HG03432 (cell line): ENCODE measurements around the gene PPP1R15B.
A peak's percentile ranks its signal among the peaks of the same experiment; 100 is the strongest.
"Not testable (repeated sequence)": the region's sequence is repeated elsewhere in the genome, so short reads cannot be mapped to it uniquely, and the experiment has no call there.

Experiments used
- ATAC-seq: cut with Tn5 transposase; IDR thresholded peaks from one replicate; pipeline ENCODE4 v1.9.1; 2021; ENCODE audit warnings: mild to moderate bottlenecking, moderate library complexity; ENCODE audit not compliant: unreplicated experiment

The PPP1R15B gene

GRCh38 chr1:204422061-204422705, 10.6 kb upstream of the PPP1R15B start:
- not testable (repeated sequence) for ATAC-seq

GRCh38 chr1:204421441-204421840, 9.8 kb upstream of the PPP1R15B start:
- no peak for ATAC-seq

- no peak for ATAC-seq
Measured at GRCh38 chr1:204420039-204421004, 8.7 kb upstream of the PPP1R15B start.

- ATAC-seq: no peak
Measured at GRCh38 chr1:204419064-204419403, 7.4 kb upstream of the PPP1R15B start.

- ATAC-seq: peak; percentile 44
Measured at GRCh38 chr1:204418174-204419063, 6.8 kb upstream of the PPP1R15B start.

GRCh38 chr1:204417074-204417997, 5.7 kb upstream of the PPP1R15B start:
- no peak for ATAC-seq

GRCh38 chr1:204416589-204417073, 5.0 kb upstream of the PPP1R15B start:
- ATAC-seq: no peak

GRCh38 chr1:204415351-204415750, 3.7 kb upstream of the PPP1R15B start:
- ATAC-seq: no peak

- no peak for ATAC-seq
Measured at GRCh38 chr1:204414016-204414415, 2.4 kb upstream of the PPP1R15B start.

- ATAC-seq: no peak
Measured at GRCh38 chr1:204413170-204413535, 1.5 kb upstream of the PPP1R15B start.

GRCh38 chr1:204410688-204411450, 748 bp downstream of the PPP1R15B start:
- ATAC-seq: peak; percentile 41

- no peak for ATAC-seq
Measured at GRCh38 chr1:204409836-204410687, 1.6 kb downstream of the PPP1R15B start.

- no peak for ATAC-seq
Measured at GRCh38 chr1:204409123-204409522, 2.5 kb downstream of the PPP1R15B start.

GRCh38 chr1:204408602-204409001, 3.0 kb downstream of the PPP1R15B start:
- no peak for ATAC-seq

- ATAC-seq: no peak
Measured at GRCh38 chr1:204408074-204408507, 3.5 kb downstream of the PPP1R15B start.

- ATAC-seq: no peak
Measured at GRCh38 chr1:204407295-204407971, 4.2 kb downstream of the PPP1R15B start.

GRCh38 chr1:204406621-204407020, 5.0 kb downstream of the PPP1R15B start:
- ATAC-seq: no peak

- ATAC-seq: no peak
Measured at GRCh38 chr1:204405988-204406387, 5.6 kb downstream of the PPP1R15B start.
